Gastroesophageal sphincter (tissue), 4 donors: ENCODE results near the gene SLC8A1. TPM values are rescaled to one million over a fixed set of nuclear protein-coding genes. Genes with fewer than 3 reads are reported as not detected.

Source experiments
- ATAC-seq: fragments of 150-250 bp; one replicate; pipeline ENCODE4 v1.9.1; 2016; ENCODE audit warnings: mild to moderate bottlenecking, moderate library complexity
- H3K27ac ChIP-seq, 4 donors: fragments of 200-600 bp; sonication (generic) in 3 of 4; 1 replicate in 3 of 4; 2 replicates in 1 of 4; pipeline ENCODE4 v1.5.1; 2016 to 2019
- H3K27me3 ChIP-seq: fragments of 200-600 bp; sonication (generic); one replicate; pipeline ENCODE4 v1.5.1; 2019
- H3K36me3 ChIP-seq, 2 donors: fragments of 200-600 bp; sonication (generic); one replicate each; pipeline ENCODE4 v1.5.1; 2019; ENCODE audit warnings: control low read depth in 1 of 2
- H3K4me1 ChIP-seq, 3 donors: fragments of 200-600 bp; sonication (generic); 1 replicate in 2 of 3; 2 replicates in 1 of 3; pipeline ENCODE4 v1.5.1; 2016 to 2019; ENCODE audit warnings: control low read depth in 2 of 3
- H3K4me3 ChIP-seq, 2 donors: fragments of 200-600 bp; sonication (generic); one replicate each; pipeline ENCODE4 v1.5.1; 2019; ENCODE audit warnings: mild to moderate bottlenecking in 1 of 2, moderate library complexity in 1 of 2
- H3K9me3 ChIP-seq, 3 donors: fragments of 200-600 bp; sonication (generic); one replicate each; pipeline ENCODE4 v1.5.1; 2017 to 2019; ENCODE audit warnings: control low read depth in 2 of 3
- EP300 ChIP-seq: sonication (generic); formaldehyde crosslinking; IDR thresholded peaks from one replicate; pipeline ENCODE4 v1.6.1; 2017; ENCODE audit warnings: antibody characterized with exemption, mild to moderate bottlenecking
- POLR2A ChIP-seq, 2 donors: fragments of 450-650 bp; IDR thresholded peaks; one replicate each; pipeline ENCODE4 v1.6.1; 2017; ENCODE audit warnings: antibody characterized with exemption in 2 of 2, mild to moderate bottlenecking in 2 of 2, moderate library complexity in 1 of 2
- POLR2AphosphoS5 ChIP-seq: sonication (generic); formaldehyde crosslinking; IDR thresholded peaks from one replicate; pipeline ENCODE4 v1.6.1; 2017; ENCODE audit warnings: antibody characterized with exemption
- WGBS, 2 donors: methylation state at CpG; one replicate each; pipeline ENCODE4 v1.1.5; 2018; ENCODE audit warnings: low coverage in 1 of 2; 5-methylcytosine and 5-hydroxymethylcytosine counted together
- total RNA-seq, 4 donors: library from RNA; depleted of rRNA; stranded (reverse); fragments of >200 nt; gene quantifications; one replicate each; pipeline ENCODE4 v1.1.0, GENCODE V29; 2016
- TF ChIP-seq, protein P1 (sequence below), 4 experiments: fragments of 200-600 bp in 2 of 4; fragments of 450-650 bp in 2 of 4; sonication (generic) in 1 of 4; IDR thresholded peaks; one replicate each; pipeline ENCODE4 v1.5.1; 2017 to 2019; ENCODE audit warnings: antibody characterized with exemption in 4 of 4, mild to moderate bottlenecking in 2 of 4, moderate library complexity in 2 of 4

SLC8A1 gene
- total RNA-seq, 4 donors from 2014 or later: 76.3 to 168 (median 146) TPM

DNA sequence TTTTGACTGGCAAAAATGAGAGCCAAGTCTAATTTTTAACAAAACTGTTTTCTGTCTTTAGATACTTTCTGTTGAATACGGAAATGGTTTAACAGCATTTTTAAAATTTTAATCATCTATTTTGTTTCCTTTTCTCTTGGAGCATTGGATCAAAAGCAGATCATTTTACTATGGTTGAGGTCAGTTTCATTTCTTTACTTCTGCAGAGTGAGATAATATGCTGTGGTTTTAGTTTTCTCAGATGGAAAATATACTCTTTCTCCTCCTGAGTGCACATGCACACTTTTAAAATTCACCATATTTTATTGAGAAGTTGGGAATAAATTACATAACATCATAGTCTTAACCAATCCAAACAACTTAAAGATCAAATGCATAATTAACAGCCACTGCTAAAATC is 283.3 kb downstream of the SLC8A1 start:
- H3K36me3 ChIP-seq: peaks cover 0 to 11% of the 10 kb centered on the region in 2 donors
- no peak for ATAC-seq
- no peak overlapping the region for H3K4me3 ChIP-seq
- H3K9me3 ChIP-seq: no peaks in the 10 kb centered on the region
- peaks cover 0 to 28% (median 13%) of the 10 kb centered on the region in 3 donors for H3K4me1 ChIP-seq
- 0 to 27% methylated on average over 1 of the region's 1 CpG for WGBS, 2 donors
- no peak overlapping the region for H3K27ac ChIP-seq
- H3K27me3 ChIP-seq: no peaks in the 10 kb centered on the region
- TF ChIP-seq EP300 (no peak), POLR2A (IDR thresholded peaks at IDR 0.05) (no peak), POLR2AphosphoS5 (no peak)
- TF ChIP-seq, protein P1, sequence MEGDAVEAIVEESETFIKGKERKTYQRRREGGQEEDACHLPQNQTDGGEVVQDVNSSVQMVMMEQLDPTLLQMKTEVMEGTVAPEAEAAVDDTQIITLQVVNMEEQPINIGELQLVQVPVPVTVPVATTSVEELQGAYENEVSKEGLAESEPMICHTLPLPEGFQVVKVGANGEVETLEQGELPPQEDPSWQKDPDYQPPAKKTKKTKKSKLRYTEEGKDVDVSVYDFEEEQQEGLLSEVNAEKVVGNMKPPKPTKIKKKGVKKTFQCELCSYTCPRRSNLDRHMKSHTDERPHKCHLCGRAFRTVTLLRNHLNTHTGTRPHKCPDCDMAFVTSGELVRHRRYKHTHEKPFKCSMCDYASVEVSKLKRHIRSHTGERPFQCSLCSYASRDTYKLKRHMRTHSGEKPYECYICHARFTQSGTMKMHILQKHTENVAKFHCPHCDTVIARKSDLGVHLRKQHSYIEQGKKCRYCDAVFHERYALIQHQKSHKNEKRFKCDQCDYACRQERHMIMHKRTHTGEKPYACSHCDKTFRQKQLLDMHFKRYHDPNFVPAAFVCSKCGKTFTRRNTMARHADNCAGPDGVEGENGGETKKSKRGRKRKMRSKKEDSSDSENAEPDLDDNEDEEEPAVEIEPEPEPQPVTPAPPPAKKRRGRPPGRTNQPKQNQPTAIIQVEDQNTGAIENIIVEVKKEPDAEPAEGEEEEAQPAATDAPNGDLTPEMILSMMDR (IDR thresholded peaks at IDR 0.05): no peak

DNA sequence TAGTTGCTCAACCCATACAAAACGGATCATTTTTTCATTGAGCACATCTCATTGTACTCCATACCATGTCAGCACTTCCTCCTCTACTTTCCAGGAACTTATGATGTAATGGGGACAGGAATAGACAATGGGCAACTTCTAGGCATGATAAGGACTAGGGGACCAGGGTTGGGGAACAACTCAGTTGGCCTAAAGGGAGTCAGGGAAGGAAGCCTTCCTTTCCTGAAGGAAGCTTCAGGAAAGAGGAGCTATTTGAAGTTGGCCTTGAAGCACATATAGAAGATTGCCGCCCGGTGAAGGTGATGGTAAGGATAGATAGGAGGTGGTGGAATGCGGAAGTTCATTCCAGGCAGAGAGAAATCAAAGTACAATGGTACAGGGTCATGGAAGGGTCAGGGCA is 283.9 kb downstream of the SLC8A1 start:
- no peak for TF ChIP-seq POLR2A (IDR thresholded peaks at IDR 0.05)
- TF ChIP-seq, protein P1 (IDR thresholded peaks at IDR 0.05): no peak
- TF ChIP-seq POLR2AphosphoS5: no peak
- no peak for TF ChIP-seq EP300

DNA sequence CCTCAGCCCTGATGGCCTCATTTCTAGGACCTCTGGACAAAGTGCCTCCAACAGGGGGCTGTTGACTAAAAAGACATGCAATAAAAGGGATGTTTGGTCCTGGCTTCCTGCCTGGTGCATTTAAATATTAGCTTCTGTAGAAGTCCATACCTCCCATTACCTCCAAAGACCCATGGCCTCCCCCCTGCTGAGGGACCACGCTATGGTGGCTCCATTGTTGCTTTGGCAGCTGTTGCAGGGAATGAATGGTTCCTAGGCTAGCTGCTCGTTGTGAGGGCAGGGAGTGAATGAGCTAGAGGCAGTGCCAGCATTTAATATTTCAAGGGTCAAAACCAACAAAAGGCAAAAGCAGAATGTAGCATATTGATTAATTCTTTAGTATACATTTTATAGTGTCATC is 285.9 kb downstream of the SLC8A1 start:
- Histone ChIP-seq H3K36me3 (peaks cover 0 to 27% of the 10 kb centered on the region in 2 donors), H3K4me1 (peaks cover 0 to 34% (median 13%) of the 10 kb centered on the region in 3 donors), H3K9me3 (no peaks in the 10 kb centered on the region), H3K27me3 (no peaks in the 10 kb centered on the region), H3K27ac (peak overlapping the region in 2 of 4 donors; percentile 18 to 56), H3K4me3 (no peak overlapping the region)
- WGBS, 2 donors: 22 to 69% methylated on average over 2 of the region's 2 CpGs
- no peak for ATAC-seq
- TF ChIP-seq, protein P1 (IDR thresholded peaks at IDR 0.05): no peak
- TF ChIP-seq POLR2A (IDR thresholded peaks at IDR 0.05) (no peak), EP300 (no peak), POLR2AphosphoS5 (no peak)

More for the DNA sequence above, 283.9 kb downstream of the SLC8A1 start:
- 85% methylated on average over 4 of the region's 4 CpGs for WGBS, 2 donors
- no peak overlapping the region for H3K4me3 ChIP-seq
- ATAC-seq: no peak
- H3K4me1 ChIP-seq: peaks cover 0 to 28% (median 13%) of the 10 kb centered on the region in 3 donors
- no peaks in the 10 kb centered on the region for H3K27me3 ChIP-seq
- H3K36me3 ChIP-seq: peaks cover 0 to 16% of the 10 kb centered on the region in 2 donors
- H3K9me3 ChIP-seq: no peaks in the 10 kb centered on the region
- H3K27ac ChIP-seq: no peak overlapping the region

DNA sequence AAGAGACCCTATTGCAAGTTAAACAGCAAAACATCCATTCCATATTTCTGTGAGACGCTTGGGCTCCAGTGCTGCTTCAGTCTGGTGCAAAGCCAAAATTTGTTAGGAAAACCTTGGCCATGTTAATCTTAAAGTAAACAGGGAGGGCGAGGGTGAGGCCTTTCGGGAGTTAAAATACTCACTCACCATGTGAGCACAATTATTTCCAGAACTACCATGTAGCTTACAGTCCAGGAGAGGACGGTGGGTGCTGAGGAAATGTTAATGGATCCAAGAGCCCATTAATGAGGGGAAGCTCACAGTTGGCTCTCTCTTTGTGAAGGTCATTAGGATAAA is 286.4 kb downstream of the SLC8A1 start:
- peak; percentile 63 for ATAC-seq
- peak; percentile 74 for TF ChIP-seq POLR2AphosphoS5
- no peak for TF ChIP-seq EP300
- Histone ChIP-seq H3K4me1 (peaks cover 0 to 34% (median 13%) of the 10 kb centered on the region in 3 donors), H3K27ac (peak overlapping the region in 3 of 4 donors; percentile 18 to 56 (median 50)), H3K36me3 (peaks cover 0 to 32% of the 10 kb centered on the region in 2 donors), H3K9me3 (no peaks in the 10 kb centered on the region), H3K4me3 (no peak overlapping the region), H3K27me3 (no peaks in the 10 kb centered on the region)
- 3 to 4% methylated on average over 4 of the region's 4 CpGs for WGBS, 2 donors

DNA sequence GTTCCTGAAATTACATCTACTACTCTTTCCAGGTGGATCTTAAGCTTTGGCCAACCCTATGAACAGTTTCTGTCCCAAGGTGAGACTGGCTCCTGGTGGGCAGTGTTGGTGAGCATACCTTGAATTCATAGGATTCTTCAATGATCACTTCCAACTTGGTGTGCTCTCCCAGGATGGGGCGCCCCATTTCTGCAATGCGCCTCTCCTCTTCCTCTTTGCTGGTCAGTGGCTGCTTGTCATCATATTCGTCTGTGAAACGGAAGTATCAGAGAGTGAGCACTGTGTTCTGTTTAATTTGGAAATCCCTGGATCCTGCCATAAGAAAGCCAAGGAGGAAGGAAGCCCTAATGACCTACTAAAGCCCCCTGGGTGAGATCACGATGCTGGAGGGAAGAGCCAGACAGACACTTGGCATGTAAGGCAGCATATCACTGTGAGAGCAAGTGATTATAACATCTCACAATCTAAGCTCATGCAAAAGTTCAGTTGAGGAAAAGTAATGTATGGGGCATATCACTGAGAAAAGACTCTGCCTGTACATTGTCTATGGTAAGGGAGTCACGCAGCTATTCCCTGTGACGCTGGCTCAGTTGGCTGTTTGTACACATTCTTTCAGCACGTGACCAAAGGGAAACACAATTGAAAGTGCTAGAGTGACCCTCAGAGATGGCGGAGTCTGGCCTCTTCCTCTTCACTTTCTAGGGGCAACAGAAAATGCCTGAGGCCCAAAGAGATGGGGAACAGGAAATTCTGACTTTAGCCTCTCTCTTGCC is 287.0 kb downstream of the SLC8A1 start:
- H3K36me3 ChIP-seq: peaks cover 0 to 38% of the 10 kb centered on the region in 2 donors
- peak overlapping the region in 3 of 4 donors; percentile 18 to 56 (median 50) for H3K27ac ChIP-seq
- TF ChIP-seq, protein P1 (IDR thresholded peaks at IDR 0.05): no peak
- TF ChIP-seq POLR2AphosphoS5 (no peak), EP300 (no peak), POLR2A (IDR thresholded peaks at IDR 0.05) (no peak)

More for the DNA sequence above, 287.0 kb downstream of the SLC8A1 start:
- 28 to 30% methylated on average over 4 to 6 of the region's 9 CpGs for WGBS, 2 donors
- Histone ChIP-seq H3K9me3 (no peaks in the 10 kb centered on the region), H3K27me3 (no peaks in the 10 kb centered on the region), H3K4me1 (peaks cover 0 to 34% (median 13%) of the 10 kb centered on the region in 3 donors), H3K4me3 (no peak overlapping the region)
- peak; percentile 68 for ATAC-seq
